LNCaP clone FGC (cell line): ENCODE data around the gene RBM19.

Experiments used
- DNase-seq: peaks from one replicate; pipeline ENCODE4 v3.0.0-alpha.2; 2011; ENCODE audit warnings: low read depth
- H3K4me3 ChIP-seq: 2 replicates; pipeline ENCODE4 v1.5.1; 2011; ENCODE audit warnings: mild to moderate bottlenecking, low read depth, low read length, control low read depth
- TF ChIP-seq, protein P1 (sequence below): IDR thresholded peaks from 2 replicates; pipeline ENCODE4 v1.5.1; 2012; ENCODE audit warnings: mild to moderate bottlenecking; ENCODE audit not compliant: control insufficient read depth, insufficient read depth; ENCODE audit errors: extremely low read depth

Gene RBM19, protein sequence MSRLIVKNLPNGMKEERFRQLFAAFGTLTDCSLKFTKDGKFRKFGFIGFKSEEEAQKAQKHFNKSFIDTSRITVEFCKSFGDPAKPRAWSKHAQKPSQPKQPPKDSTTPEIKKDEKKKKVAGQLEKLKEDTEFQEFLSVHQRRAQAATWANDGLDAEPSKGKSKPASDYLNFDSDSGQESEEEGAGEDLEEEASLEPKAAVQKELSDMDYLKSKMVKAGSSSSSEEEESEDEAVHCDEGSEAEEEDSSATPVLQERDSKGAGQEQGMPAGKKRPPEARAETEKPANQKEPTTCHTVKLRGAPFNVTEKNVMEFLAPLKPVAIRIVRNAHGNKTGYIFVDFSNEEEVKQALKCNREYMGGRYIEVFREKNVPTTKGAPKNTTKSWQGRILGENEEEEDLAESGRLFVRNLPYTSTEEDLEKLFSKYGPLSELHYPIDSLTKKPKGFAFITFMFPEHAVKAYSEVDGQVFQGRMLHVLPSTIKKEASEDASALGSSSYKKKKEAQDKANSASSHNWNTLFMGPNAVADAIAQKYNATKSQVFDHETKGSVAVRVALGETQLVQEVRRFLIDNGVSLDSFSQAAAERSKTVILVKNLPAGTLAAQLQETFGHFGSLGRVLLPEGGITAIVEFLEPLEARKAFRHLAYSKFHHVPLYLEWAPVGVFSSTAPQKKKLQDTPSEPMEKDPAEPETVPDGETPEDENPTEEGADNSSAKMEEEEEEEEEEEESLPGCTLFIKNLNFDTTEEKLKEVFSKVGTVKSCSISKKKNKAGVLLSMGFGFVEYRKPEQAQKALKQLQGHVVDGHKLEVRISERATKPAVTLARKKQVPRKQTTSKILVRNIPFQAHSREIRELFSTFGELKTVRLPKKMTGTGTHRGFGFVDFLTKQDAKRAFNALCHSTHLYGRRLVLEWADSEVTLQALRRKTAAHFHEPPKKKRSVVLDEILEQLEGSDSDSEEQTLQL

DNA sequence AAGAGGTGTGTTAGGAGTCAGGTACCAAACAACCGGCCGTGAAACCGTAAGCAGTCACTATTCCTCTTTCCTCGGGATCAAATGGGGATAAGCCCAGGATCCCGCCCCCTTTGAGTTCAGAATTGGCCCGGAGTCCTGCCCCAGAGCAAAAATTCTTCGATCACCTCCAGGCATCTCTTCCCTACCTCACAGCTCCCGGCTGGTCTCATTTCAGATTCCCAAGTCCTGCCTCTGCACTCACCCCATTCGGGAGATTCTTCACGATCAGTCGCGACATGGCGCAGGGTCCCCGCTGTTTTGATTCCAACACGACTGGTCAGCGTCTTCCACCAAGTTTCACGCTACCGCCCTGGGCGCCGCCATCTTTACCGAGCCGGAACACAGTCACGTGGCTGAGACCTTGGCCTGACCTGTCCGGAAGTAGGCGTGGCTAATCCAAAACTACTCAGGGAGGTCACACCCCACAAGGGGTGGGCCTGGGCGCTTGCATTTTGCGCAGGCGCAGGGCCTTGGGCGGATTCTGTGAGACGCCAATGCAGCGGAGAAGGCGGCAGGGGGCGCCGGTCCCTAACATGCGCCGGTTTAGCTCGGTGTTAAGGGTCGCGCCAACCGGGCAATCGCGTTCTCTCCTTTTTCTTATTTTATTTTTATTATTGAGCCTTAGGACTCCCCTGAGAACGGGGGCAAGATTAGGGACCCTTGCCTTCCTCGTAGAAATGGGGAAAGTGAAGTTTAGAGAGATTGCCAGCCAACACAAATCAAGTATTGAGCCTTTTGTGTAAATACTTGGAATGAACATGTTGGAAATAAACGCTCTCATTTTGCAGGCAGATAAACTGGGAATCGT, at the start of gene RBM19:
TSS of gene RBM19 (minus strand) at position 375 of the 847 bp plus-strand sequence. CDS start at position 277, 98 bp downstream.
- DNase-seq = peak; percentile 90
- TF ChIP-seq, protein P1, sequence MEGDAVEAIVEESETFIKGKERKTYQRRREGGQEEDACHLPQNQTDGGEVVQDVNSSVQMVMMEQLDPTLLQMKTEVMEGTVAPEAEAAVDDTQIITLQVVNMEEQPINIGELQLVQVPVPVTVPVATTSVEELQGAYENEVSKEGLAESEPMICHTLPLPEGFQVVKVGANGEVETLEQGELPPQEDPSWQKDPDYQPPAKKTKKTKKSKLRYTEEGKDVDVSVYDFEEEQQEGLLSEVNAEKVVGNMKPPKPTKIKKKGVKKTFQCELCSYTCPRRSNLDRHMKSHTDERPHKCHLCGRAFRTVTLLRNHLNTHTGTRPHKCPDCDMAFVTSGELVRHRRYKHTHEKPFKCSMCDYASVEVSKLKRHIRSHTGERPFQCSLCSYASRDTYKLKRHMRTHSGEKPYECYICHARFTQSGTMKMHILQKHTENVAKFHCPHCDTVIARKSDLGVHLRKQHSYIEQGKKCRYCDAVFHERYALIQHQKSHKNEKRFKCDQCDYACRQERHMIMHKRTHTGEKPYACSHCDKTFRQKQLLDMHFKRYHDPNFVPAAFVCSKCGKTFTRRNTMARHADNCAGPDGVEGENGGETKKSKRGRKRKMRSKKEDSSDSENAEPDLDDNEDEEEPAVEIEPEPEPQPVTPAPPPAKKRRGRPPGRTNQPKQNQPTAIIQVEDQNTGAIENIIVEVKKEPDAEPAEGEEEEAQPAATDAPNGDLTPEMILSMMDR = peak; percentile 93
- peak within 1 kb of the TSS; percentile 72 for H3K4me3 ChIP-seq

DNA sequence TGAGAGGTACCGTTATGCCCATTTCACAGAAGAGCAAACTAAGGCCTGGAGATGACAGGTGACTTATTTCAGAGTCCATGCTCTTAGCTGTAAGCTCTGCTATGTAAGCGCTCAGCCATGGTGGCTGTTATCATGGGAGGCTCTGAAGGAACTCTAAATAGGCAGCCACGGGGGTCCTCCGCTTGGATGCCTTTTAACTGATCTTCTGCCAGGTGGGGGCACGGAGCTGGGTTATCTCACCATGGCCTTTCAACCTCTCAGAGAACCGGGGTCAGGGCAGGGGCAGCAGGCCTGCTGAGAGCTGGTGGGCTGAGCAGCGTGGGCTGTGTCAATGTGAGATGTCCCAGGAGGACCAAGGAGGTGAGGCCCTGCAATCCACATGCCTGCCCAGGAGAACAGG, 49.7 kb upstream of the RBM19 start:
- TF ChIP-seq, protein P1 = no peak
- no peak for DNase-seq
- no peak overlapping the region for H3K4me3 ChIP-seq

DNA sequence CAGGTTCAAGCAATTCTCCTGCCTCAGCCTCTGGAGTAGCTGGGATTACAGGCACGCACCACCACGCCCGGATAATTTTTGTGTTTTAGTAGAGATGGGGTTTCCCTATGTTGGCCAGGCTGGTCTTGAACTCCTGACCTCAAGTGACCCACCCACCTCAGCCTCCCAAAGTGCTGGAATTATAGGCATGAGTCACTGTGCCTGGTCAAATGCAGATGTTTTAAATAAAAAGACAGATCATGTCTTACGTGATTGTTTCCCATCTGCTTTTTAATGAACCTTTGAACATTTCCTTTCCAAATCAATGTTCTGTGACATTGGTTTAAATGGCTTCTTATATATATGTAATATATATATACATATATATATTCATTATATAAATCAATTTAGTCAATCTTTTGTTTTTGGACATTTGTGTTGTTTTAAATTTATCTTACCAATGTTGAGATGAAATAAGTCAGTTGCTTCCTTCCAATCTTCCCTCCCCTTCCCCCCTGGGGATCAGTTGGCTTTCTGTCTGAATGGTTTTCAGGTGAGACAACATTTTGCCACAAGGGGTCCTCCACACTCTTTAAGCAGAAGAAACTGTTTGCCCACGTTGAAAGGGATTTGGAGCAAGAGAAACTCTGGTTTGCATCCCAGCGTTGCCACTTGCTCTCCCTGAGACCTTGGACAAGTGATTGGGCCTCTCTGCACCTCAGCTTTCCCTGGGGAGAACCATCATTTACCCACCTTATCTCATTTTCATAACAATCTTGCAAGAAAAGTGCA, 47.6 kb upstream of the RBM19 start:
- DNase-seq = peak; percentile 3
- no peak overlapping the region for H3K4me3 ChIP-seq
- TF ChIP-seq, protein P1 = peak; percentile 64

DNA sequence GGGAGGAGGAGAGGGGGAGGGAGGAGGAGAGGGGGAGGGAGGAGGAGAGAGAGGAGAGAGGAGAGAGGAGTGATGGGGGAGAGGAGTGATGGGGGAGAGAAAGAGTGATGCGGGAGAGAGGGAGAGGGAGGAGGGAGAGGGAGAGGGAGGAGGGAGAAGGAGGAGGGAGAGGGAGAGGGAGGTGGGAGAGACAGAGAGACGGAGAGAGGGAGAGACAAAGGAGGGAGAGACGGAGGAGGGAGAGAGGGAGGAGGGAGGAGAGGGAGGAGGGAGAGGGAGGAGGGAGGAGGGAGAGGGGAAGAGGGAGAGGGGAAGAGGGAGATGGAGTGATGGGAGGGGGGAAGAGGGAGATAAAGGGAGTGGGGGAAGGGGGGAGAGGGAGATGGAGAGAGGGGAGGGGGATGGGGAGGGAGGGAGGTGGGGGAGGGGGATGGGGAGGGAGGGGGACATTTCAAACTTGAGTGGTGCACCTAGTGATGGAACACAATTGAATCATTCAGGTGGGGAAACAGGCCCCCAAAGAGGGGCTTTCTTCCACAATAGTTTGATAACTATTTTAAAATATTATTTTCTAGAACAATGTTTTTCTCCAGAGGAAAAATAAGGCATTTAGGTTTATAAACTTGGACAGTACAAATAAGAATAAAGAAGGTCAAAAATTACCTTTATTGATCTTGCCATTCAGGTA, 46.8 kb upstream of the RBM19 start:
- no peak for DNase-seq

DNA sequence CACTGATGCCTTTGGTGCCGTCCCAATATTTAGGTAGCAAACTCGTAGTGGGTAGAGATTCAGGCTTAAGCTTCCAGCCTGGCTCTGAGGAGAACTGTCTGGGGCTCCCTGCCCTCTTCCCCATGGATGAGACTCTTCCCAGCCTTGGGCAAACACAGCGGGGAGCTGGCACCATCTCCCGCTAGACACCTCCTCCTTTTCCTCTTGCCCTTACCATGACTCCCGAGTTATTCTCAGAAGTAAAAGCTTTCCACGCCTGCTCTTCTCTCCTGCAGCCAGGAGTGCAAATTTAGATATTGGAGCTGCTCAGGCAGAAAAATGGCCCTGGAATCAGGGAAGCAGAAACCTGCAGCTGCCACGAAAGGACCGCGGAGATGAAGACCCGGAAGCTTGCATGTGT, 45.6 kb upstream of the RBM19 start:
- TF ChIP-seq, protein P1 = no peak
- H3K4me3 ChIP-seq = no peak overlapping the region
- no peak for DNase-seq

More for the DNA sequence above, 46.8 kb upstream of the RBM19 start:
- TF ChIP-seq, protein P1 = no peak
- no peak overlapping the region for H3K4me3 ChIP-seq
